SU-DHL-6 (cell line): ENCODE results near the gene LAMTOR5.

Source experiments
- H2AFZ ChIP-seq: fragments of 200-600 bp; sonication (generic); 2 replicates; pipeline ENCODE4 v1.6.1; 2014; ENCODE audit warnings: low read depth, mild to moderate bottlenecking, moderate library complexity, mixed read lengths, antibody characterized with exemption, low read length; ENCODE audit not compliant: severe bottlenecking
- H3F3A ChIP-seq: fragments of 200-600 bp; shearing (Covaris generic); 2 replicates; pipeline ENCODE4 v1.6.0; 2016; ENCODE audit warnings: antibody characterized with exemption, mild to moderate bottlenecking; ENCODE audit not compliant: insufficient read depth
- H3K27ac ChIP-seq: fragments of 200-600 bp; sonication (generic); 2 replicates; pipeline ENCODE4 v1.5.1; 2016; ENCODE audit warnings: low read depth, mild to moderate bottlenecking, low read length, moderate library complexity, mixed read lengths
- H3K27me3 ChIP-seq: fragments of 200-600 bp; sonication (generic), shearing (Covaris generic); 2 replicates; pipeline ENCODE4 v1.6.0; 2014; ENCODE audit warnings: mild to moderate bottlenecking, low read length
- H3K36me3 ChIP-seq: fragments of 200-600 bp; sonication (generic); 2 replicates; pipeline ENCODE4 v1.6.1; 2014; ENCODE audit warnings: mild to moderate bottlenecking, low read length, mixed read lengths
- H3K4me2 ChIP-seq: fragments of 300-600, 200-600 bp; shearing (Covaris generic), sonication (generic); 2 replicates; pipeline ENCODE4 v1.6.0; 2014; ENCODE audit warnings: low read length, low read depth, mild to moderate bottlenecking; ENCODE audit not compliant: poor library complexity, severe bottlenecking
- H3K4me3 ChIP-seq: fragments of 200-600 bp; sonication (generic); 2 replicates; pipeline ENCODE4 v1.5.1; 2014; ENCODE audit warnings: antibody characterized with exemption, low read length, mild to moderate bottlenecking, mixed read lengths; ENCODE audit not compliant: insufficient read depth, poor library complexity, severe bottlenecking
- H3K79me2 ChIP-seq: fragments of 200-600 bp; sonication (generic); 2 replicates; pipeline ENCODE4 v1.6.1; 2014; ENCODE audit warnings: mild to moderate bottlenecking, low read length, moderate library complexity; ENCODE audit not compliant: insufficient read depth
- H3K9ac ChIP-seq: fragments of 200-600 bp; sonication (generic); 2 replicates; pipeline ENCODE4 v1.7.0; 2014; ENCODE audit warnings: mild to moderate bottlenecking, low read length
- H3K9me2 ChIP-seq: fragments of 200-600 bp; sonication (generic); replicated peaks from 2 replicates; pipeline ENCODE4 v1.6.1; 2014; ENCODE audit warnings: low read length; ENCODE audit not compliant: insufficient read depth
- H3K9me3 ChIP-seq: fragments of 200-600 bp; sonication (generic); 2 replicates; pipeline ENCODE4 v1.6.1; 2014; ENCODE audit warnings: low read length, mixed read lengths; ENCODE audit not compliant: insufficient read depth
- H4K20me1 ChIP-seq: fragments of 200-600 bp; sonication (generic); 2 replicates; pipeline ENCODE4 v1.6.1; 2014; ENCODE audit warnings: low read depth, mild to moderate bottlenecking, antibody characterized with exemption, low read length, moderate library complexity, mixed read lengths
- CTCF ChIP-seq: fragments of 200-600 bp; sonication (generic); IDR thresholded peaks from one replicate; pipeline ENCODE4 v1.5.1; 2017; ENCODE audit warnings: antibody characterized with exemption, mild to moderate bottlenecking, low read length, moderate library complexity; ENCODE audit not compliant: insufficient read depth, poor library complexity, severe bottlenecking
- EZH2phosphoT487 ChIP-seq: fragments of 200-600 bp; sonication (generic), shearing (Covaris generic); conservative IDR thresholded peaks from 2 replicates; pipeline ENCODE4 v1.6.1; 2018; ENCODE audit warnings: mild to moderate bottlenecking, antibody characterized with exemption, low read length, moderate library complexity, mixed read lengths

Gene LAMTOR5

GRCh38 chr1:110436635-110437034, 29.1 kb upstream of the LAMTOR5 start:
- H3K36me3 ChIP-seq = no peaks in the 10 kb centered on the region
- H3K9me2 ChIP-seq = no peaks in the 10 kb centered on the region
- no peaks in the 10 kb centered on the region for H3K27me3 ChIP-seq
- H3K27ac ChIP-seq = no peak overlapping the region
- no peak overlapping the region for H3K9ac ChIP-seq
- H3F3A ChIP-seq = no peaks in the 10 kb centered on the region
- no peaks in the 10 kb centered on the region for H3K9me3 ChIP-seq
- no peak overlapping the region for H3K4me3 ChIP-seq
- no peak for TF ChIP-seq CTCF
- no peak for TF ChIP-seq EZH2phosphoT487
- H4K20me1 ChIP-seq = no peaks in the 10 kb centered on the region
- no peak overlapping the region for H3K4me2 ChIP-seq
- no peak overlapping the region for H2AFZ ChIP-seq
- no peaks in the 10 kb centered on the region for H3K79me2 ChIP-seq

- Histone ChIP-seq H3K36me3 (no peaks in the 10 kb centered on the region), H3K27ac (no peak overlapping the region)
- TF ChIP-seq EZH2phosphoT487 (no peak), CTCF (no peak)
Measured at GRCh38 chr1:110434946-110435345, 27.5 kb upstream of the LAMTOR5 start.

DNA sequence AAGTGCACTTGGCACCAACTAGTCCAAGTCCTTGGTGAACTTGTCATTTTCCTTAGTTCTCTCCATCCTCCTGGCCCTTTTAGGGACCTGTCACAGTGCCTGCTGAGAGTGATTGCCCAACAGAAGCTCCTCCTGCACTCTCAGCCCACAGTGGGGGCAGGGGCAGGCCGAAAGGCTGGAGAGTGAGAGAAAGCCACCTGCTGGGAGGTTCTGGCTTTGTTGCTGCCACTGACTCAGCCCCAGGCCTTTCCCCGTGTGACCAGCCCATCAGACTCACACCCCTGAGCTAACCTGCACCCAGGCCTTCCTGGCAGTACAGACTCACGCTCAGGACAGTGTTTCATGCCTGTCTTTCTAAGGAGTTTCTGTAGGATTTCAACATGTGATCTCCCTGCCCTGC, 26.3 kb upstream of the LAMTOR5 start:
- TF ChIP-seq EZH2phosphoT487 (no peak), CTCF (no peak)
- Histone ChIP-seq H3K27me3 (no peaks in the 10 kb centered on the region), H3F3A (no peaks in the 10 kb centered on the region), H3K4me2 (no peak overlapping the region), H2AFZ (no peak overlapping the region), H3K9me2 (no peaks in the 10 kb centered on the region), H3K27ac (no peak overlapping the region), H3K9ac (no peak overlapping the region), H3K9me3 (no peaks in the 10 kb centered on the region), H3K36me3 (no peaks in the 10 kb centered on the region), H4K20me1 (no peaks in the 10 kb centered on the region), H3K4me3 (no peak overlapping the region), H3K79me2 (no peaks in the 10 kb centered on the region)

More at GRCh38 chr1:110434946-110435345, 27.5 kb upstream of the LAMTOR5 start:
- Histone ChIP-seq H3F3A (no peaks in the 10 kb centered on the region), H3K79me2 (no peaks in the 10 kb centered on the region), H3K27me3 (no peaks in the 10 kb centered on the region), H3K4me2 (no peak overlapping the region), H3K9me3 (no peaks in the 10 kb centered on the region), H3K9me2 (no peaks in the 10 kb centered on the region), H4K20me1 (no peaks in the 10 kb centered on the region), H2AFZ (no peak overlapping the region), H3K4me3 (no peak overlapping the region), H3K9ac (no peak overlapping the region)

GRCh38 chr1:110433213-110433612, 25.7 kb upstream of the LAMTOR5 start:
- TF ChIP-seq CTCF (no peak), EZH2phosphoT487 (no peak)
- no peak overlapping the region for H3K4me2 ChIP-seq

More at GRCh38 chr1:110433213-110433612, 25.7 kb upstream of the LAMTOR5 start:
- Histone ChIP-seq H3K4me3 (no peak overlapping the region), H3K79me2 (no peaks in the 10 kb centered on the region), H4K20me1 (no peaks in the 10 kb centered on the region), H3K9me3 (no peaks in the 10 kb centered on the region), H3K9ac (no peak overlapping the region), H3K27ac (no peak overlapping the region), H2AFZ (no peak overlapping the region), H3K9me2 (no peaks in the 10 kb centered on the region), H3F3A (no peaks in the 10 kb centered on the region), H3K27me3 (no peaks in the 10 kb centered on the region), H3K36me3 (no peaks in the 10 kb centered on the region)
